Endometrium (tissue), 2 donors: ENCODE results near the gene TMTC2.

ENCODE experiments used
- FAIRE-seq: peaks from 2 replicates; lab custom pipeline; 2012; peaks lifted over from hg19 to GRCh38; lab: Jason Lieb, UNC
- donor health status: control.
- donor health status: control.

TMTC2 gene

DNA sequence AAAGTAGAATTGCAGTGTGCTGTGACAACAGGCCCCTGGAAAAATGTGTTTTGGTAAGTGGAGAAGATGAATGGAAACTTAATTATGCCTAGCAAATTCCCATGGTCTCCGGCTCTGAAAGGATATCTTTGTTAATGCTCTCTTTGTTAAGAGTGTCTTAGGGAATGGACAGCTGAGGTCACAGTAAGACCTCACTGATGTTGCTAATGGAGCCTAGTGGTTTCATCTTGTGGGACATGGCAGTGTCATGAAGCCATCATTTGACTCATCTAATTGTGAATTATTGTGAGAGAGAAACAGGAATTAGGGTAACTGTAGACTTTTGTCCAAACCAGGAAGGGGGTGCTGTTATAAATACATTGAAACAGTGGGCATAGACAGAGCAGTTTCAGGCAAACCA is 330.3 kb downstream of the TMTC2 start:
- FAIRE-seq: no peak

DNA sequence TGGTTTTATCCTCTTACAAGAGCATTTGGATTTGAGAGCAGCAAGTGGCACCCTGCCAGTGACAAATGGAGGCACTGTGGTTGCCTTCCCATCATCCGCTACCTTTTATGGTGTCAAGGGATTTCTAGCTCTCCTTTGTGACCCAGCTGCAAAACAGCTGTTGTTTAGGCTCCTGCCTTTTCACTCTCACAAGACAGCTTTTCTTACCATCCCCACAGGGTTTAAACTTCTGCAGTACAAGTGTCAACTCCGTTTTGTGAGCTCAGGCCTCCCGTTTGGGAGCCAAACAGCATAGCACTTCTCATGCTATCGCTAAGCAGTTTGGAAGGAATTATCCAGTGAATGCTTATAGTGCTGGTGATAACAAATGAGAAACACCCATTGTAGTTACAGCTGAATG is 331.4 kb downstream of the TMTC2 start:
- no peak for FAIRE-seq

DNA sequence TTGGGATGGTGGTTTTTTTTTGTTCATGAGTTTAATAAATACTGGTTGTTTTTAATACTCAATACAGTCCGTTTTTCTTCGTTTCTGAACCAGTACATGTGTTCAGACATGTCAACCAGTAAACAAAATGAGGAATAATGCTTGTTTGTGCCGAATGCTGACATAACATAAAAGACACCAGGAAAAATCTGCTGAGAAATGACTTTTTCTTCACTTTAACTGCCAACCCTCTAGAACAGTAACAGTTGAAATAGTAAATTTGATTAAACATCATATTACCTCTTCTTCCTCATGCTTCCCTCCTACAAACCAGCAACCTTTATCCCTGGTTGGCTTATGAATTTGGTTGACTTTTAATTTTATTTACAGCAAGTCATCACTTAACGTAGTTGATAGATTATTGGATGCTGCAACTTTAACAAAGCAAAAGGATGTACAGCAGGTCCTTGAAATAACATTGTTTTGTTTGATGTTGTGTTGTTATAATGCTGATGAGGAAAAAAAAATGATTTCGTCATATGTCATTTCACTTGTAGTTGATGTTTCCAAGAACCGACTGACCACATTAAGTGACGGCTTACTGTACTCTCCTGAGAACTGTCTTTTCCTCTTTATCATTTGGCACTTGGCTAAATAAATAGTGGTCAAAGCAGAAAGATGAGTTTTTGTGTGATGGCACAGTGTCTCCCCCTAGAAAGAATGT is 340.5 kb downstream of the TMTC2 start:
- no peak for FAIRE-seq

- no peak for FAIRE-seq
These were observed 344.5 kb downstream of the TMTC2 start for GRCh38 chr12:83031196-83031595.

DNA sequence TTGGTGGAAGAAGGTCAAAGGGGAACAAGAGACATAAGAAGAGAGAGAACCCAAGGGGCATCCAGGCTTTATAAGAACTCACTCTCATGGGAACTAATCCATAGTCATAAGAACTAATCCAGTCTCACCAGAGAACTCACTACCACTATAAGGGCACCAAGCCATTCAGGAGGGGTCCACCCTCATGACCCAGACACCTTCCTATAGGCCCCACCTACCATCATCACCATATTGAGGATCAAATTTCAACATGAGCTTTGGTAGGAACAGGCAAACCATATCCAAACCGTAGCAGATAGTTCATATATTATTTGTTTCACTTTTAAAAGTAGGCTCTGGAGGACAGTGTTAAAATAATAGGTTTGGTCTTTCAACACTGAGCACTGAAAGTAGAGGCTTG is 350.1 kb downstream of the TMTC2 start:
- FAIRE-seq: no peak

DNA sequence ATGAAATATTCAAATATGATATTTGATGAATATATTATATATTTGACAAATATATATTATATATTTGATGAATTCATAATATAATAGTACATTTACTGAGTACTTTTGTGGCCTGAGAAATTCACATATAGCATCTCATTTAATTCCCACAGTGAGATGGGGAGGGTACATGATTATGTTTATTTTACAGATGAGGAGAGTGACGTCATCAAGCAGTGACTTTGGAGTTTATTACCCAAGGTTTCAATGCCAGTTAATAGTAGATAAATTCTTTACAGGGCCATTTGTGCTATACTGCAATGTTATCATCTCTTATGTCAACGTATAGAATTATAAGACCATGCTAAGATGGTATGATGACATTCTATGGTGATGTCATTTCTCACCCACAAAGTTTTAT is 352.7 kb downstream of the TMTC2 start:
- no peak for FAIRE-seq

- FAIRE-seq: no peak
These were observed 353.6 kb downstream of the TMTC2 start for GRCh38 chr12:83040339-83040738.

DNA sequence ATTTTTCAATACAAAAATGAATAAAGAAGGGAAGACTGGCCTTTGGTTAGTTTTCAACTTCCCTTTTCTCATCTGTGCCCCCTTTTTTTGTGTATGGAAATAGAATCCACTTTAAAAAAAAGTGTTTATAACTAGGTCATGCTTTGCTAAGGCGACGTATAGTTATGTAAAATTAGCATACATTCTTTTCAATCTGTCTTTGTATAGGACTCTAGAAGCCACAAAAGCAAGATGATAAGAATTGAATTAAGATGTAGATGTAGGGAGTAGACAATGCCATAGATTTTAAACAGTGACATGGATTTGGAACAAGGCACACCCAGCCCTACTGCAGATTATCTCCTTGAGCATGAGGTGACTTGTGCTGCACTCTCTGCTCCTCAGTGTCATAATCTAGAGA is 354.3 kb downstream of the TMTC2 start:
- FAIRE-seq: no peak

DNA sequence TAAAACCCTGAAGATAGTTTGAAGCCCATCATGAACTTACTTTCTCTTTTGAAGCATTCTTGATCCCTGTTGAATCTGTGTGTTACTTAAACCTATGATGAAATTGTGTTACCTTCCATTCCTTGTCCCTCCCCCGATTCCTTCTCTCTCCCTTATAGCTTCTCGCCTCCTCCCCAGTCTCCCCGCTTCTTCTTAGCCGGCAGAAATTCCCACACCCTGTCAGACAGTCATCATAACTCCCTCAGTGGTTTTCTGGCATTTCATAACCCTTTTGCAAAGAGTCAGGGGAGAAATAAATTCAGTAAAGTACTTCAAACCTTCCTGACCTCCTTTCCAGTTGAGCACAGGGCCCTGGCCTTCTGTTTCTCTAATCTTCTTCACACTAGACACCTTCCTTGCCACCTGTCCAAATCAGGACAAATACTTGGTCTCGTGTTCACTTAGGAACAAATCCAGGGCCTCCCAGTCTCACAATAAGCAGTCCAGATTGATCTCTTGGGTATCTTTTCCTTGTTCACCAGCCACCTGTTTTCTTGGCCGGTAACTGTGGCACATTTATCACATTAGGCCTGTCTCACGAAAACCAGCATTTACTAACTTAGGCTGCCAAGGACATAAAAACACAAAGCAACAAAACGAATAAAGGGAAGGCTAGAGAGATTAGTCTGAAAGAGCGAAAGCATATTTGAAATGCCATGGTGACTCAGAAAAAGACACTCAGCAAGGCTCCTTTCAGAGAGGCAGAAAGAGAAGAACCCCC is 355.9 kb downstream of the TMTC2 start:
- no peak for FAIRE-seq

DNA sequence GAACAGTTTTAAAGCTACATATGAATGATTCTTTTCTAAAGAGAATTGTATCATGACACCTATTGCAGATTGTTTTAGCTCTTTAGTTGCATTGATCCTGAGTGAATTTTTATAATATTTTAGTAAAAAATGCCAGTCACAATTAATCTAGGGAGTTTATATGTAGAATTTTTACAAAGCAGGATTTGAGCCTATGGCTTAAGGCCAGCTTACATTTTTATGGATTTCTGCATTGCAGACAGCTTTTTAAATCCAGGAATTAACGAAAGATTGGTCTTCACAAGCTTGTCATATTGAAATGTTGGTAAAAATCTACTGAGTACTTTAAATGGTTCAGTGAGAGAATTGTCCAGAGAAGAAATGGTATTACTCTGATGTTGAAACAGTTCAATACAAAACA is 358.0 kb downstream of the TMTC2 start:
- no peak for FAIRE-seq

- no peak for FAIRE-seq
These were observed 359.3 kb downstream of the TMTC2 start for GRCh38 chr12:83046019-83046418.

GRCh38 chr12:83049306-83049705 is 362.6 kb downstream of the TMTC2 start:
- FAIRE-seq: no peak

- FAIRE-seq: no peak
These were observed 366.3 kb downstream of the TMTC2 start for GRCh38 chr12:83052890-83053541.

- no peak for FAIRE-seq
These were observed 370.7 kb downstream of the TMTC2 start for GRCh38 chr12:83057436-83057835.

- FAIRE-seq: no peak
These were observed 372.4 kb downstream of the TMTC2 start for GRCh38 chr12:83059107-83059506.

DNA sequence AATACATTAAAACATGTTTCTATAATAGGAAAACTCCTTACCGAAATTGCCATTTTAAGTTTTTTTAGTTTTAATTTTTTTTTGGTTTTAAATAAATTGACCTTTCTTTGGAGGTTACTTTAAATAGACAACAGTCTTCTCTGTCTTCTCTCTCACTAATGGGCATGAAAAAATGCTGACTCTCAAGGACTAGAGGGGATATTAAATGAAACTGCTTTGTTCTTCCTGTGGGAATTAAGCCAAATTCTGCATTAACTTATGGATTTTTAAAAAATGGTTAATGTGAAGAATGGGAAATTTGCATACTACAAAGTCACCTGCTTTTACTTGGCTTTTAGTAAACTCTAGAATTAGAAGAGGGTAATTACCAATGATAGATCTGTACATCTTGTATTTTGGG is 378.9 kb downstream of the TMTC2 start:
- FAIRE-seq: peak; percentile 12

DNA sequence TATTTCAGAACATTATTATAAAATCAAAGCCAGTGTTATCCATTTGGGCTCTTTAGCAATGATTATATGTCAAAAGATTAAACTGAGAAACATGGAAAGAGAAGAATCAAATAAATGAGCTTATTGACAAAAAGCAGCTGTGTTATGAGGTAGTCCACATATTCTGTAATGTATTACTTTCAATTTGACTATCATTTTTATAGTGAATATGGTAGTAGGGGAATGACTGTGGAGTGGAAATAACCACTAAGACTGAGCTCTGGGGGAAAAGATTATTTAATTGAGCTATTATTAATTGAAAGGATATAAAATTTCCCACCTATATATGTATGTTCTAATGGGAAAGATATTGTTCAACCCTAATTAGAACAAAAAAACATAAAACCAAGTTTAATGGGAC is 381.3 kb downstream of the TMTC2 start:
- no peak for FAIRE-seq

- FAIRE-seq: no peak
These were observed 387.7 kb downstream of the TMTC2 start for GRCh38 chr12:83074358-83074894.

DNA sequence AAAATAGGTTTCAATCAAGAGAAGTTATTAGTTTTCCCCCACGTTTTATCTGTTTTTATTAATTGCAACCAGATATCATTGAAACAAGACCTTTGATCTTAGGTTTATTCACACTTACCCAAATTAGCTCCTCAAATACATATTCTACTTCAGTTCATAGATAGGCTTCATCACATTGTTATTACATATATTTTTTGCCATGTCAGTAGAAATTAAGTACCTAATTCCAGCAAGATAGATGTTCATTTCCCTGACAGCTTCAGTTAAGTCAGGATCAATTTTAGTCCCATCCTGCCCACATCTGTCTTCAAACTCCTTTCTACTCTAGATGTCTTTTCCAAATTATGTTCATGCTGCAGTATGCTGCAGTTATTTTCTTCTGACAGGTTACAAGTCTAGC is 388.8 kb downstream of the TMTC2 start:
- no peak for FAIRE-seq

DNA sequence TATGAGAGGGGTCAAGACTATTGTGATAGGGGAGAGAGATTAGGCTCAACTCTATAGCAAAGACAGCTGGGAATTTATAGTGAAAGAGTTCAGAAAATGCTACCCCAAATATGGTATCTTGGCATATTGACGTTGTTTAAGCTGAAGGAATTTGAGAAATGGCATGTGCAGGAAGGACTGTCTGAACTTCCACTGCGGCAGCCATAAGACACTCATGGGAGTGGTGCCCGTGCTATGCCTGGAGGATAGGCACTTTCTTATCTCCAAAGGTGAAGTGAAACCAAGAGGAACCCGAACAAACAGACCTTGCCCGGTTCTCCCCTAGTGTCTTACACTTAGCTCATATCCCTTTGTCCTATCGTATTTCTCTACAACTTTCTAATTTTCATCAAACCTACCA is 390.3 kb downstream of the TMTC2 start:
- FAIRE-seq: no peak

- no peak for FAIRE-seq
These were observed 396.1 kb downstream of the TMTC2 start for GRCh38 chr12:83082690-83083276.

DNA sequence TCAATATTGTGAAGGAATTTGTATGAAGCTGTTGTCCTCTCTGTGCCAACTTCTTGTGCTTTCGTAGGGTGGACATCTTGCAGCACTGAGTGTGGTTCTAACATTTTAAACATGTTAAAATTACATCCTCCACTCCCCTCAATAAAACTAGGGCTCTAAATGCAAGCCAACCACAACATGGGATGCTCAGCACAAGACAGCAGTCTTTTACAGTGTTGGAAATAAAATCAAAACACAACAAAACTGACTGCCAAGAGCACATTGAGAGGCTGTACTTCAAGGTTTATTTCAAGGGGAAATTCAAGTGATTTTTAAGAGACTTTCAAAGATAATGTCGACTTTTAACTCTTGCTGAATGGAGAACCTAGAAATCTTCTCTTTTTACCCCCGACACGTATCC is 396.9 kb downstream of the TMTC2 start:
- FAIRE-seq: peak; percentile 81
